Retinal pigment epithelial cell (primary cell): ENCODE measurements around the gene KRT78.

Experiments used
- DNase-seq: peaks from one replicate; pipeline ENCODE4 v3.0.0-alpha.2; 2010; ENCODE audit warnings: low read depth
- H3K4me3 ChIP-seq: 2 replicates; pipeline ENCODE4 v1.5.1; 2011; ENCODE audit warnings: mild to moderate bottlenecking, low read length, control low read depth, moderate library complexity
- CTCF ChIP-seq: conservative IDR thresholded peaks from 2 replicates; pipeline ENCODE4 v1.5.1; 2011; ENCODE audit warnings: low read depth, low read length, control low read depth, inconsistent platforms

The KRT78 gene

GRCh38 chr12:52832985-52833905, 15.5 kb downstream of the KRT78 start:
- no peak overlapping the region for H3K4me3 ChIP-seq
- no peak for TF ChIP-seq CTCF
- no peak for DNase-seq

- no peak for TF ChIP-seq CTCF
- no peak overlapping the region for H3K4me3 ChIP-seq
These were observed 16.3 kb downstream of the KRT78 start for GRCh38 chr12:52832451-52832850.

GRCh38 chr12:52831251-52831650, 17.5 kb downstream of the KRT78 start:
- no peak for TF ChIP-seq CTCF
- no peak for DNase-seq

More at GRCh38 chr12:52832451-52832850, 16.3 kb downstream of the KRT78 start:
- no peak for DNase-seq

GRCh38 chr12:52829986-52830770, 18.6 kb downstream of the KRT78 start:
- no peak for TF ChIP-seq CTCF
- DNase-seq = no peak
- no peak overlapping the region for H3K4me3 ChIP-seq

More at GRCh38 chr12:52831251-52831650, 17.5 kb downstream of the KRT78 start:
- no peak overlapping the region for H3K4me3 ChIP-seq

- no peak for DNase-seq
- H3K4me3 ChIP-seq = no peak overlapping the region
- TF ChIP-seq CTCF = no peak
These were observed 20.2 kb downstream of the KRT78 start for GRCh38 chr12:52828591-52829021.

GRCh38 chr12:52828156-52828555, 20.6 kb downstream of the KRT78 start:
- no peak for DNase-seq
- TF ChIP-seq CTCF = no peak
- no peak overlapping the region for H3K4me3 ChIP-seq
